BJ (cell line): ENCODE measurements around the gene EHBP1. TPM values are rescaled to one million over a fixed set of nuclear protein-coding genes. Genes with fewer than 3 reads are reported as not detected.

Experiments
- CTCF ChIA-PET: fragments of 350-600 bp; formaldehyde crosslinking; extraction: SDS; loops from one replicate; lab custom pipeline; 2021; ENCODE audit warnings: antibody characterized with exemption, inconsistent platforms; lab: Yijun Ruan, JAX
- POLR2A ChIA-PET: fragments of 300-600 bp; sonication (Branson Sonifier 250); formaldehyde crosslinking; extraction: SDS; loops from one replicate; lab custom pipeline; 2021; ENCODE audit warnings: antibody characterized with exemption; lab: Charles Lee
- DNase-seq: peaks from one replicate; pipeline ENCODE4 v3.0.0-alpha.2; 2011; ENCODE audit warnings: low read depth
- H3K27me3 ChIP-seq: 2 replicates; pipeline ENCODE4 v1.6.0; 2011; ENCODE audit warnings: low read length; ENCODE audit not compliant: control insufficient read depth, insufficient read depth
- H3K36me3 ChIP-seq: 2 replicates; pipeline ENCODE4 v1.5.1; 2011; ENCODE audit warnings: low read length; ENCODE audit not compliant: control insufficient read depth, insufficient read depth
- H3K4me3 ChIP-seq: 2 replicates; pipeline ENCODE4 v1.5.1; 2011; ENCODE audit warnings: low read depth, mild to moderate bottlenecking, control low read depth, low read length
- polyA plus RNA-seq: library from polyadenylated mRNA; depleted of rRNA; stranded (reverse); fragments of >200 nt; gene quantifications from 2 replicates; pipeline ENCODE4 v1.2.3, GENCODE V29; 2011
- TF ChIP-seq, protein P1 (sequence below): IDR thresholded peaks from 2 replicates; pipeline ENCODE4 v1.5.1; 2011; ENCODE audit warnings: low read depth, mild to moderate bottlenecking, control low read depth, inconsistent platforms, low read length, moderate library complexity; ENCODE audit not compliant: insufficient read depth

EHBP1 gene
- polyA plus RNA-seq, 1 experiment, result 43.8 TPM

DNA sequence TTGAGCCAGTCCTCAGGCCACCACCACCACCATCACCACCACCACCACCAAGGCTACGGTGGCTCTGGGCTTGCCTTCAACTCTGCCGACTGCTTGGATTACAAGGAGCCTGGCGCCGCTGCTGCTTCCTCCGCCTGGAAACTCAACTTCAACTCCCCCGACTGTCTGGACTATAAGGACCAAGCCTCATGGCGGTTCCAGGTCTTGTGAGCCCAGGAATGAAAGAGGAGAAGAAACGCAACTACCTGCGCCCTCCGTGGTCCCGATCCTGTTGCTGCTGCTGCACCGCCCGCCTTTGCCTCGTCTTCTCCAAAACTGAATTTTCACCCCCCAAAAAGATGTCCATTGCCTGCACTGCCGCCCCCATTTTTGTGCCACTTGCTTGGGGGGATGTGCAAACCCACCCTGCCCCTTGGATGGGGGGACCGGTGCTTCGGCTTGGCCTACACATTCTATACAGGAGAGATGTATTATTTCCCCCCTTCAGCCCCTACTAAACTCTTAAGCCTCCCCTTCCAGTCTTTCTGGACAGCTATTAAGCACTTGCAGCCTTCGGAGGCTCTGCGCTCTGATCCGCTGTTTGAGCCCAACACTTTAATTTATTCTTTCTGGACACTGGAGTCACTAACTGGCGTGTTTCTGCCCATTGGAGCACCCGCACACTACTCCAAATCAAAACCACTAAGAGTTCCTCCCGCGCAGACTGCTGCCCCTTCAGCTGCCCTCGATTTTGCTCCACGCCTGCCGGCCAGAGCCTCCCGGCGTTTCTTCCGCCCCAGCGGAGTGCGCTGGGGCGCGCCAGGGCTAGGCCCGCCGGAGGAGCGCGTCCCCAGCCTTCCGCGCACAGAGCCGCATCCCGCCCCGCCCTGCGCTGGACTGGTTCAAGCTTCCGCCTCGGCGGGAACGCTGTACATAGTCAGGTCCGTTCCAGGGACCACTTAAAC lies 350.9 kb downstream of the EHBP1 start:
- TF ChIP-seq, protein P1, sequence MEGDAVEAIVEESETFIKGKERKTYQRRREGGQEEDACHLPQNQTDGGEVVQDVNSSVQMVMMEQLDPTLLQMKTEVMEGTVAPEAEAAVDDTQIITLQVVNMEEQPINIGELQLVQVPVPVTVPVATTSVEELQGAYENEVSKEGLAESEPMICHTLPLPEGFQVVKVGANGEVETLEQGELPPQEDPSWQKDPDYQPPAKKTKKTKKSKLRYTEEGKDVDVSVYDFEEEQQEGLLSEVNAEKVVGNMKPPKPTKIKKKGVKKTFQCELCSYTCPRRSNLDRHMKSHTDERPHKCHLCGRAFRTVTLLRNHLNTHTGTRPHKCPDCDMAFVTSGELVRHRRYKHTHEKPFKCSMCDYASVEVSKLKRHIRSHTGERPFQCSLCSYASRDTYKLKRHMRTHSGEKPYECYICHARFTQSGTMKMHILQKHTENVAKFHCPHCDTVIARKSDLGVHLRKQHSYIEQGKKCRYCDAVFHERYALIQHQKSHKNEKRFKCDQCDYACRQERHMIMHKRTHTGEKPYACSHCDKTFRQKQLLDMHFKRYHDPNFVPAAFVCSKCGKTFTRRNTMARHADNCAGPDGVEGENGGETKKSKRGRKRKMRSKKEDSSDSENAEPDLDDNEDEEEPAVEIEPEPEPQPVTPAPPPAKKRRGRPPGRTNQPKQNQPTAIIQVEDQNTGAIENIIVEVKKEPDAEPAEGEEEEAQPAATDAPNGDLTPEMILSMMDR, result no peak
- ChIA-PET CTCF (no interaction called here), POLR2A (no interaction called here)
- H3K36me3 ChIP-seq, result no peaks in the 10 kb centered on the region
- no peak overlapping the region for H3K4me3 ChIP-seq
- H3K27me3 ChIP-seq, result peaks cover 55% of the 10 kb centered on the region
- DNase-seq, result no peak

DNA sequence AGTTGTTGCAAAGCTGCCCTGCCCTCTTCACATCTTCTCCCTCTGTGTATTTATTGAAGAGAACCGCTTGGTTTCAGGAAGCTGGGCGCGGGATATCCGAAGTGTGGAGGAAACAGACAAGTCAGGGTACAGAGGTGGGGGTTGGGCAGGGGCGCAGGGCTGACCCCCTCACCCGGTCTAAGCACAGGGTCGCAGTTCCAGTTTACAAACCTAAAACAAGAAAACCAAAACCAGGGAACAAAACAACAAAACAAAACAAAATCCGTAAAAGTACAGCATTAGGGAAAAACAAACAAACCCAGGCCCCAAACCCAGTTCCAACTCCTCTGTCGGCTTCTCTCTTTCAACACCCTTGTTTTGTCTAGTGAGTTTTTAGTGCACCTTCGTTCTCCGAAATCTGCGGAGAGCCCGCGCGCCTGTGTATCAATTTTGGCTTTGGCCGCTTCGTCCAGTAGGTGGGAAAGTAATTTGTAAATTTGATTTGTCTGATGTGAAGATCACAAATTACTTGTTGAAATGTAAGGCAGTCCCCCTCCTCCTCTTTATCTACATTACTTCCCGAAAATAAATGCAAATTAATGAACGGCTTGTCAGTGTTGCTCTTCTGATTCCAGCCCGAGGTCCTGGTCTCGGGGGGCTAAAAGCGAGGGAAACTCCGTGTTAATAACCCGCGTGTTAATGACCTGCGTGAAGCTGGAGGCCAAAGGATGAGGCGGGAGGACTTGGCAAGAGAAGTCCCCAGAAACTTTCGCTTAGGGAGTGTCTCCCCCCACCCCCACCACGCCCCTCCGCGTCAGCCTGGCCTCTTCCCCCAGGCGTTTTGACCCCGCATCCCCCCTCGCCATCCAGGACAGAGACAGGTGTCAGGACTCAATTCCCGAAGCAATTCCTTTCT lies 352.0 kb downstream of the EHBP1 start:
- Histone ChIP-seq H3K36me3 (no peaks in the 10 kb centered on the region), H3K27me3 (peaks cover 58% of the 10 kb centered on the region), H3K4me3 (no peak overlapping the region)
- CTCF ChIA-PET, result no interaction called here
- TF ChIP-seq, protein P1, result no peak
- POLR2A ChIA-PET, result no interaction called here
- no peak for DNase-seq

DNA sequence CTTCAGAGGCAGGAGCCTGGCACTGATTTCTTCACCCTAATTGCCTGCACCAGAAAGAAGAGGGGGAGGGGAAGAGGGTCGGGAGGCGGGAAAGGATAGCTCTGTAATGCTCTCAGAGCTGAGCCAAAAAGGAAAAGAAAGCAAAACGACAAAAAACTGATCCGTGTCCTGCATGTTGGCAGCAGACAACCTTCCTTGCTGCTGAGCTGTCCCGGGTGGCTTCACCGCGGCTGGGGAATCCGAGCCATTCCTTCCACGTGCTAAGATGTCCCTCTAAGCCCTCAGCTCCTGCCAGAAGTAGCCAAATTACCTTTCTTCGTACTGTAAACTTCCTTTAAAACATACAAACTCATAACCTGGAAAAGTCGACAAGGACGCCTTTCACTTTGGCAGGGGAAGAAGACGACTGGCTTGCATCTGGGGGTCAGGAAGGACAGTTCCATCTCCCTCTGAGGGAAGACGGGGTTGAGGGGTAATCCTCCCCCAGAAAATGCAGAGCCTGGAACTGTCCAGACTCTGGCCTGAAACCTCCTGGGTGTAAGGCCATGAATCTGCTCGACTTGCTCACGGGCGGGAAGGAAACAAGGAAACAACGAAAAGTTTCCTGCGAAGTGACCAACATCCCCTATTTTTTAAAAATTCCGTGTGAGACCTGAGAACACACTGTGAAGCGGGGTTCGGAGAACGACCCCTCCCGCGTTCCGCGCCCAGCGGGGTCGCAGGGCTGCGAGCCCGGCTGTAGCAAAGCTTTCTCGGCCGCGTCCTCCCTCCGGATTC lies 352.8 kb downstream of the EHBP1 start:
- DNase-seq, result no peak
- Histone ChIP-seq H3K36me3 (no peaks in the 10 kb centered on the region), H3K27me3 (peaks cover 59% of the 10 kb centered on the region), H3K4me3 (no peak overlapping the region)
- CTCF ChIA-PET, result no interaction called here
- TF ChIP-seq, protein P1, result no peak
- POLR2A ChIA-PET, result no interaction called here

DNA sequence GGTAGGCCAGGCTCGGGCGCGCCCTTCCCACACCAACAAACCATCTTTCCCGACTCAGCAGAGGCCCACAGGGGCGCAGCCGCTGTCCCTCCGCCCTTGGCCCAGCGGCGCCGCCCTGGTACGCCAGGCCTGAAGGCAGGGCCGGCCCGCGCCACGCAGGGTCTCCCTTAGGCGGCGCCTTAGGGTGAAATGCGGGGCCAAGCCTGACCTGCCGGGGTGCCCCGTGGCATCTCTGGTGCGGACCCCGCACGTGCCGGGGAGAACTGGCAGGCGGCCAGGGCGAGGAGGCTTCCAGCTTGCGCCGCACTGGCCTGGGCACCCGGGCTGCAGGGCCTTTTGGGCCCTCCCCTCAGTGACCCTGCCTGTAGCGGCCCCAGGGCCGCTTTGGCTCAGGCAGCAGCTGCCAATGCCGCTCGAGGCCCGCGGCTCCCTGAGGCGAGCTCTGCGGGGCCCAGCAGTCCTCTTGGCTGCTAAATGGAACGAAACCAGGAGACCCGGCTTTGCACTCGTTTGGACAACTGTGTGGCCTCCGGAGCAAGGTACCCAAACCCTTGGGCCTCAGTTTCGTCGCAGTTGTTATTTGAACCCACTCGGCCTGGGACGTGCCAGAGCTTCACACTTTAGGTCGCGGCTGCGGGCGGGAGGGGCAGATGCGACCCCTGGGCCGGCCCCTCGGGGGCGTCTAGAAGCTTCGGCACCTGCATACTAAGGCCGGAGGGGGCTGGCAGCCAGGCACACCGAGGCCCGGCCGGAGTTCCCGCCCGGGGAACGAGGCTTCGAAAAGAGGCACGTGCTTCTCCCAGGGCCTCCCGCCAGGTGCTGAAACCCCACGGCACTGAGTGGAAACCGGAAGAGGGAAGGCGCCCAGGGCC lies 353.6 kb downstream of the EHBP1 start:
- H3K27me3 ChIP-seq, result peaks cover 56% of the 10 kb centered on the region
- no peak for DNase-seq
- TF ChIP-seq, protein P1, result no peak
- H3K36me3 ChIP-seq, result no peaks in the 10 kb centered on the region
- no peak overlapping the region for H3K4me3 ChIP-seq
- ChIA-PET CTCF (no interaction called here), POLR2A (no interaction called here)
